ENCODE results near the gene KLHL29. TPM values are rescaled to one million over a fixed set of nuclear protein-coding genes. Genes with fewer than 3 reads are reported as not detected.

Gene KLHL29
- total RNA-seq, 4 donors from 2014 or later = 10.1 to 27.3 (median 15.7) TPM

DNA sequence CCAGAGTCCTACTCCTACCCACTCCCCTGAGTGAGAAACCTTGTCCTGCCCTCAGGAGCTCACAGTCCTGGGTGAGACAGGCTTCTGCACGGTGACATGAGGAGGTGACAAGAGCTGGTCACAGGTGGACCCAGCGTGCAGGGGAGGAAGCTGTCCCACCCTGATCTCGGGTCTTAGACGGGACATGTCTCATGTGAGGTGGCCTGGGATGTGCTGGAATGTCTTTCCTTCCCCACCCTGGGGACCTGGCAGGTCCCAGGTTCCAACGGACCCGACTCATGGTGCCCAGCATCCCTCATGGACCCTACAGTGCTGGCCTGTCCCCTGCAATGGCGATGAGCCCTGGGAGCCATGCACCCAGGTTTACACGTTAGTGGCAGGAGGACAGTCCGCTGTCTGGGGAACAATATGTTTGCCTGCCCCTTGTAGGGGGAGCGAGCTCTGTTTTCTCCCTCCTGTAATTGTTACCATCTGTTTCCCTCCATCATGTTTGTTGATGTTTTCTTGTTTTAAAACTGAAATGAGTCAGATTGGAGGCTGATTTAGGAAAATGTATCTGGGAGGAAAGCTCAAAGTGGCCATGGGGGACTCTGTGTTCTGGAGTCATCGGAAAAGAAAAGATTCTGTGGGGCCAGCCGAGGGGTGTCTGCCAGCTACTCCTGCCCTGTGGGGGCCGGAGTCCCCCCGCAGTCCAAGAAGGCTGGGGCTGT lies 238.1 kb downstream of the KLHL29 start:
- intact Hi-C loops (cut with DNase I; ENCODE audit: low total_unique reads) = no loop called here
- TF ChIP-seq, protein P1, sequence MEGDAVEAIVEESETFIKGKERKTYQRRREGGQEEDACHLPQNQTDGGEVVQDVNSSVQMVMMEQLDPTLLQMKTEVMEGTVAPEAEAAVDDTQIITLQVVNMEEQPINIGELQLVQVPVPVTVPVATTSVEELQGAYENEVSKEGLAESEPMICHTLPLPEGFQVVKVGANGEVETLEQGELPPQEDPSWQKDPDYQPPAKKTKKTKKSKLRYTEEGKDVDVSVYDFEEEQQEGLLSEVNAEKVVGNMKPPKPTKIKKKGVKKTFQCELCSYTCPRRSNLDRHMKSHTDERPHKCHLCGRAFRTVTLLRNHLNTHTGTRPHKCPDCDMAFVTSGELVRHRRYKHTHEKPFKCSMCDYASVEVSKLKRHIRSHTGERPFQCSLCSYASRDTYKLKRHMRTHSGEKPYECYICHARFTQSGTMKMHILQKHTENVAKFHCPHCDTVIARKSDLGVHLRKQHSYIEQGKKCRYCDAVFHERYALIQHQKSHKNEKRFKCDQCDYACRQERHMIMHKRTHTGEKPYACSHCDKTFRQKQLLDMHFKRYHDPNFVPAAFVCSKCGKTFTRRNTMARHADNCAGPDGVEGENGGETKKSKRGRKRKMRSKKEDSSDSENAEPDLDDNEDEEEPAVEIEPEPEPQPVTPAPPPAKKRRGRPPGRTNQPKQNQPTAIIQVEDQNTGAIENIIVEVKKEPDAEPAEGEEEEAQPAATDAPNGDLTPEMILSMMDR (IDR thresholded peaks at IDR 0.05) = no peak
- TF ChIP-seq POLR2A (IDR thresholded peaks at IDR 0.05) = no peak
- H3K4me3 ChIP-seq (ENCODE audit: low read depth, poor library complexity, severe bottlenecking) = no peak overlapping the region
- WGBS, 2 donors = 78% methylated on average over 14 of the region's 14 CpGs
- DNase-seq (ENCODE audit: low spot score in 2 of 2) = no peak

DNA sequence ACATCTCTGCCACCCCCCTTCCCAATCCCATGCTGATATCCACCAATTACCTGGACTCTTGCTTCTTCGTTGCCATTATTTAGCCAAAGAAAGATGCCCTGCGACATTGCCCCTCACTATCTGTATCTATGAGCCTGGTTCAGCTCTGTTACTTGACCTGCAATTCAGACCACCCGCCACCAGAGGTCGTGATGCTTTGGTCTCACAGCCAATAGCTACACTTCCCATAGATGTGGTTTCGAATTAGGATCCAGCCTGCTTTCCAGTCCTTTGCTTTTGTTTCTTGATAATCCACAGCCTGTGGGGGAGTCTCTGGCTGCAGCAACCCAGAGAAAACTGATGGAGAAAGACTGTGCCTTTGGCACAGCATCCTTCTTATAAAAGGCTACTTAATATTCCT lies 239.4 kb downstream of the KLHL29 start:
- TF ChIP-seq POLR2A (IDR thresholded peaks at IDR 0.05) = no peak
- TF ChIP-seq, protein P1 (IDR thresholded peaks at IDR 0.05) = no peak
- H3K4me3 ChIP-seq (ENCODE audit: low read depth, poor library complexity, severe bottlenecking) = no peak overlapping the region
- intact Hi-C loops (cut with DNase I; ENCODE audit: low total_unique reads) = no loop called here
- DNase-seq (ENCODE audit: low spot score in 2 of 2) = no peak
- 69 to 76% methylated on average over 5 of the region's 5 CpGs for WGBS, 2 donors

DNA sequence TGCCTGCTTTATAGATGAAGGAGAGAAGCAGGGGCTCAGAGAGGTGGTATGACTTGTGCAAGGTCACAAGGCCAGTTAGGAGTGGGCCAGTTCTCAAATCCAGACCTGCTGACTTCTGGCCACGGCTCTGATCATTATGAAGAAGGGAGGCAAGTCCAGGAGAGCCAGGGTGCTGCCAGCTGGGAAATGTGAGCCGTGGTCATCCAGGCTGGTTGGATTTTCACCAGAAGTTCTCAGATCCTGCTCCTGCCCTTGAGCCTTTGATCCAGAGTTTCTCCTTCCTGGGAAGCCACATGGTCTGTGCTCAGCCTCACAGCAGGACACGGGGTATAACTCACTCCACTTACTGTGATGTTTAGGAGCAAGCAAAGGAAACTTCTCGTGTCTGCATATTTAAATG lies 239.9 kb downstream of the KLHL29 start:
- TF ChIP-seq, protein P1 (IDR thresholded peaks at IDR 0.05) = no peak
- no peak for TF ChIP-seq POLR2A (IDR thresholded peaks at IDR 0.05)
- intact Hi-C loops (cut with DNase I; ENCODE audit: low total_unique reads) = no loop called here
- WGBS, 2 donors = 64 to 68% methylated on average over 4 of the region's 4 CpGs

DNA sequence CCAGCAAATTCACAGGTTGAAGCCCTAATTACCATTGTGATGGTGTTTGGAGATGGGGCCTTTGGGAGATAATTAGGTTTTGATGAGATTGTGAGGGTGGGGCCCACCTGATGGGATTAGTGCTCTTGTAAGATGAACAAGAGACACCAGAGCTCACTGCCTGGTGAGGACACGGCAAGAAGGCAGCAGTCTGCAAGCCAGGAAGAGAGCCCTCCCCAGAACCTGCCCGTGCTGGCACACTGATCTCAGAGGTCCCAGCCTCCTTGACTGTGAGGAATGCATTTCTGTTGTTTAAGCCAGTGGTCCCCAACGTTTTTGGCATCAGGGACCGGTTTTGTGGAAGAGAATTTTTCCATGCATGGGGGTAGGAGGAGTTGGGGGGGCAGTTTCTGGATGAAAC lies 240.7 kb downstream of the KLHL29 start:
- TF ChIP-seq, protein P1 (IDR thresholded peaks at IDR 0.05) = no peak
- no peak for TF ChIP-seq POLR2A (IDR thresholded peaks at IDR 0.05)
- no peak overlapping the region for H3K4me3 ChIP-seq (ENCODE audit: low read depth, poor library complexity, severe bottlenecking)
- WGBS, 2 donors = 76 to 89% methylated on average over 4 of the region's 4 CpGs
- no peak for DNase-seq (ENCODE audit: low spot score in 2 of 2)
- intact Hi-C loops (cut with DNase I; ENCODE audit: low total_unique reads) = no loop called here

More for the DNA sequence above, 239.9 kb downstream of the KLHL29 start:
- no peak for DNase-seq (ENCODE audit: low spot score in 2 of 2)
- H3K4me3 ChIP-seq (ENCODE audit: low read depth, poor library complexity, severe bottlenecking) = no peak overlapping the region

DNA sequence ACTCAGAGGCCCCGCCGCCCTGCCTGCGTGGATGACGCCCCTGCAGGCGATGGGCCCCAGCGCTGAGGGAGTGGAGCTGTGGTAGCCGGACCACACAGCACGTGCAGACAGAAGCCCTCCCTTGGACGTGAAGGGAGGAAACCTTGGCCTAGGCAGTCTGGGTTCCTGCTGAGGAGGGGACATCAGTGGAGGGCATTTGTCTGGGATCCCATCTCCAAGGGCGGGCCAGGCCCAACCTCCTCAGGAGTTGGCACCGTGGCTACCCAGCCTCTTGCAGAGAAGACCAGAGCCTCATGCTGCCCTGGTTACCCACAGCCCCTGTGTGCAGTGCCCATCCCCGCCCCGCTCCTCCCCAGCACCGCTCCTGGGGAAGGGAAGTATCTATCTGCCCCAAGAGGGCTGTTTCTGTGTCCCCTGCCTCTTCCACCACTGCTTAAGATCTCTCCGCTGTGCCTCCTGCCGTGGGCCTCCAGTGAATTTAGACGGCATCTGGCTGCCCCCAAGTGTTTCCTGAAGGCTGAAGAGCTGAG lies 241.8 kb downstream of the KLHL29 start:
- intact Hi-C loops (cut with DNase I; ENCODE audit: low total_unique reads) = no loop called here
- WGBS, 2 donors = 87 to 91% methylated on average over 12 to 13 of the region's 17 CpGs
- H3K4me3 ChIP-seq (ENCODE audit: low read depth, poor library complexity, severe bottlenecking) = no peak overlapping the region
- no peak for TF ChIP-seq POLR2A (IDR thresholded peaks at IDR 0.05)
- TF ChIP-seq, protein P1 (IDR thresholded peaks at IDR 0.05) = no peak
- DNase-seq (ENCODE audit: low spot score in 2 of 2) = no peak
